HG03196 (cell line): Measurements from ENCODE around the gene LRRC43.

Experiments used
- ATAC-seq: cut with Tn5 transposase; IDR thresholded peaks from one replicate; pipeline ENCODE4 v1.9.1; 2021; ENCODE audit not compliant: unreplicated experiment

Gene LRRC43

GRCh38 chr12:122208073-122208820 lies 25.3 kb downstream of the LRRC43 start:
- no peak for ATAC-seq

- no peak for ATAC-seq
Measured at GRCh38 chr12:122215771-122216170, 32.8 kb downstream of the LRRC43 start.

GRCh38 chr12:122216445-122216844 lies 33.5 kb downstream of the LRRC43 start:
- no peak for ATAC-seq

- peak; percentile 93 for ATAC-seq
Measured at GRCh38 chr12:122225683-122226365, 42.9 kb downstream of the LRRC43 start, which contains the start of gene DIABLO. Gene DIABLO (minus strand): TSS chr12:122226052. CDS start chr12:122226014, 38 bp downstream.

- ATAC-seq = no peak
Measured at GRCh38 chr12:122226366-122227125, 43.6 kb downstream of the LRRC43 start.

GRCh38 chr12:122227341-122227740 lies 44.4 kb downstream of the LRRC43 start:
- ATAC-seq = no peak

- ATAC-seq = no peak
Measured at GRCh38 chr12:122228092-122228491, 45.2 kb downstream of the LRRC43 start.

- no peak for ATAC-seq
Measured at GRCh38 chr12:122230798-122231197, 47.9 kb downstream of the LRRC43 start.

GRCh38 chr12:122232691-122233090 lies 49.8 kb downstream of the LRRC43 start:
- ATAC-seq = no peak

GRCh38 chr12:122235741-122236140 lies 52.8 kb downstream of the LRRC43 start:
- ATAC-seq = no peak

- no peak for ATAC-seq
Measured at GRCh38 chr12:122238861-122239260, 55.9 kb downstream of the LRRC43 start.

GRCh38 chr12:122243965-122244364 lies 61.0 kb downstream of the LRRC43 start:
- no peak for ATAC-seq

GRCh38 chr12:122244565-122245371 lies 61.8 kb downstream of the LRRC43 start:
- ATAC-seq = no peak

GRCh38 chr12:122245553-122245952 lies 62.6 kb downstream of the LRRC43 start:
- no peak for ATAC-seq

- no peak for ATAC-seq
Measured at GRCh38 chr12:122250047-122250446, 67.1 kb downstream of the LRRC43 start.

- ATAC-seq = no peak
Measured at GRCh38 chr12:122250536-122250935, 67.6 kb downstream of the LRRC43 start.
